Measurements from ENCODE around the gene LRRTM4. TPM values are rescaled to one million over a fixed set of nuclear protein-coding genes. Genes with fewer than 3 reads are reported as not detected.

The LRRTM4 gene
- total and polyA plus RNA-seq, 10 of the 15 experiments (the other 5 are each of a cell fraction or from before 2014, with no cell fraction given): 0.01 to 1.0 TPM; not detected in 8

GRCh38 chr2:77013953-77014352 is 508.2 kb downstream of the LRRTM4 start:
- WGBS (ENCODE audit: insufficient coverage, insufficient replicate concordance, low lambda C conversion rate, missing lambda C conversion rate): 24% methylated on average over 2 of the region's 2 CpGs
- Histone ChIP-seq H3K4me3 (no peak overlapping the region), H3K9ac (ENCODE audit: control insufficient read depth, insufficient read depth, low read length) (no peak overlapping the region), H3K27ac (ENCODE audit: control insufficient read depth, insufficient read depth) (no peak overlapping the region), H3K9me3 (replicated peaks; ENCODE audit: control insufficient read depth, insufficient read depth, low read length) (no peaks in the 10 kb centered on the region), H2AFZ (ENCODE audit: control insufficient read depth, low read depth, low read length) (no peak overlapping the region), H3K79me2 (ENCODE audit: control insufficient read depth, insufficient read depth, low read length) (no peaks in the 10 kb centered on the region), H3K27me3 (replicated peaks in 1 of 2; ENCODE audit: control insufficient read depth in 2 of 2, insufficient read depth in 2 of 2, low read length in 1 of 2) (no peaks in the 10 kb centered on the region), H3K4me1 (ENCODE audit: control insufficient read depth, insufficient read depth, low read length) (no peaks in the 10 kb centered on the region), H3K4me2 (ENCODE audit: control insufficient read depth, insufficient read depth) (no peak overlapping the region), H3K36me3 (ENCODE audit: control insufficient read depth in 2 of 2, insufficient read depth in 2 of 2, low read length in 1 of 2) (no peaks in the 10 kb centered on the region), H4K20me1 (ENCODE audit: control insufficient read depth, insufficient read depth) (no peaks in the 10 kb centered on the region)
- DNase-seq (ENCODE audit: low read depth, low spot score) (no peak), FAIRE-seq (no peak), ATAC-seq (no peak)
- intact Hi-C loops (cut with micrococcal nuclease; ENCODE audit: unreplicated experiment): no loop called here
- in situ Hi-C loops (cut with MboI): no loop called here
- SMC1A ChIA-PET (ENCODE audit: uncharacterized antibody, unreplicated experiment): no interaction called here
- RAD21 ChIA-PET (ENCODE audit: unreplicated experiment): no interaction called here
- BruUV-seq (replicated peaks): no TSS peak
- TF ChIP-seq RELA (IDR thresholded peaks at IDR 0.05; ENCODE audit: borderline replicate concordance, partially characterized antibody): no peak
- no peak for TF ChIP-seq ZNF274 (IDR thresholded peaks at IDR 0.05; ENCODE audit: insufficient read depth, insufficient read length)
- CTCF ChIA-PET: no interaction called here
- POLR2A ChIA-PET: no interaction called here

- Histone ChIP-seq H3K9ac (ENCODE audit: control insufficient read depth, insufficient read depth, low read length) (no peak overlapping the region), H4K20me1 (ENCODE audit: control insufficient read depth, insufficient read depth) (no peaks in the 10 kb centered on the region), H3K79me2 (ENCODE audit: control insufficient read depth, insufficient read depth, low read length) (no peaks in the 10 kb centered on the region), H3K4me1 (ENCODE audit: control insufficient read depth, insufficient read depth, low read length) (no peaks in the 10 kb centered on the region), H3K27ac (ENCODE audit: control insufficient read depth, insufficient read depth) (no peak overlapping the region), H3K9me3 (replicated peaks; ENCODE audit: control insufficient read depth, insufficient read depth, low read length) (no peaks in the 10 kb centered on the region), H3K4me3 (no peak overlapping the region), H3K27me3 (replicated peaks in 1 of 2; ENCODE audit: control insufficient read depth in 2 of 2, insufficient read depth in 2 of 2, low read length in 1 of 2) (no peaks in the 10 kb centered on the region), H2AFZ (ENCODE audit: control insufficient read depth, low read depth, low read length) (no peak overlapping the region), H3K36me3 (ENCODE audit: control insufficient read depth in 2 of 2, insufficient read depth in 2 of 2, low read length in 1 of 2) (no peaks in the 10 kb centered on the region), H3K4me2 (ENCODE audit: control insufficient read depth, insufficient read depth) (no peak overlapping the region)
- RAD21 ChIA-PET (ENCODE audit: unreplicated experiment): no interaction called here
- ATAC-seq: no peak
- BruUV-seq (replicated peaks): no TSS peak
- no peak for DNase-seq (ENCODE audit: low read depth, low spot score)
- no peak for FAIRE-seq
- SMC1A ChIA-PET (ENCODE audit: uncharacterized antibody, unreplicated experiment): no interaction called here
- in situ Hi-C loops (cut with MboI): no loop called here
- POLR2A ChIA-PET: no interaction called here
- CTCF ChIA-PET: no interaction called here
- intact Hi-C loops (cut with micrococcal nuclease; ENCODE audit: unreplicated experiment): no loop called here
- 18% methylated on average over 2 of the region's 2 CpGs for WGBS (ENCODE audit: insufficient coverage, insufficient replicate concordance, low lambda C conversion rate, missing lambda C conversion rate)
- TF ChIP-seq MEF2B (IDR thresholded peaks at IDR 0.05; ENCODE audit: partially characterized antibody, poor library complexity, severe bottlenecking) (no peak), IKZF2 (IDR thresholded peaks at IDR 0.05) (no peak), HSF1 (IDR thresholded peaks at IDR 0.05; ENCODE audit: low read depth, low read length) (no peak), MXI1 (IDR thresholded peaks at IDR 0.05; ENCODE audit: low read depth, low read length) (no peak), CBX5 (IDR thresholded peaks at IDR 0.05; ENCODE audit: low read depth) (no peak), ZNF622 (IDR thresholded peaks at IDR 0.05) (no peak), KDM1A (IDR thresholded peaks at IDR 0.05; ENCODE audit: borderline replicate concordance) (no peak), SREBF1 (IDR thresholded peaks at IDR 0.05; ENCODE audit: low read length) (no peak), POLR2A (IDR thresholded peaks at IDR 0.05; ENCODE audit: low read depth, low read length) (no peak), HCFC1 (IDR thresholded peaks at IDR 0.05; ENCODE audit: low read length) (no peak), DPF2 (IDR thresholded peaks at IDR 0.05) (no peak), SUPT20H (IDR thresholded peaks at IDR 0.05; ENCODE audit: borderline replicate concordance, control insufficient read depth, low read depth, low read length) (no peak), STAT3 (IDR thresholded peaks at IDR 0.05; ENCODE audit: low read depth, low read length) (no peak), BACH1 (IDR thresholded peaks at IDR 0.05; ENCODE audit: borderline replicate concordance) (no peak), BHLHE40 (IDR thresholded peaks at IDR 0.05; ENCODE audit: borderline replicate concordance in 1 of 2, low read depth in 2 of 2, low read length in 1 of 2) (no peak)
These were observed 508.7 kb downstream of the LRRTM4 start for GRCh38 chr2:77013457-77013856.

All from GM12878 (cell line).